Adipocyte (in vitro differentiated cells): Measurements from ENCODE around the gene ABCA3.

Experiments used
- DNase-seq: peaks from one replicate; pipeline ENCODE4 v3.0.0-alpha.2; 2015; ENCODE audit warnings: low read depth
- H3K27me3 ChIP-seq: replicated peaks from 2 replicates; pipeline ENCODE4 v1.7.0; 2013; ENCODE audit warnings: mild to moderate bottlenecking, low read length, moderate library complexity; ENCODE audit not compliant: control insufficient read depth, insufficient read depth
- H3K36me3 ChIP-seq: 2 replicates; pipeline ENCODE4 v1.7.0; 2013; ENCODE audit warnings: low read length, mild to moderate bottlenecking, moderate library complexity; ENCODE audit not compliant: control insufficient read depth, insufficient read depth, severe bottlenecking
- H3K4me1 ChIP-seq: 2 replicates; pipeline ENCODE4 v1.7.0; 2013; ENCODE audit warnings: mild to moderate bottlenecking, low read length, moderate library complexity; ENCODE audit not compliant: control insufficient read depth, insufficient read depth
- H3K4me3 ChIP-seq: 2 replicates; pipeline ENCODE4 v1.7.0; 2013; ENCODE audit warnings: mild to moderate bottlenecking, low read length, moderate library complexity
- H3K9ac ChIP-seq: 2 replicates; pipeline ENCODE4 v1.7.0; 2013; ENCODE audit warnings: mild to moderate bottlenecking, low read length, moderate library complexity
- H3K9me3 ChIP-seq: 2 replicates; pipeline ENCODE4 v1.7.0; 2013; ENCODE audit warnings: mild to moderate bottlenecking, low read length, moderate library complexity; ENCODE audit not compliant: control insufficient read depth

Gene ABCA3

GRCh38 chr16:2236337-2237101 lies 104.0 kb downstream of the ABCA3 start, which contains the start of gene DNASE1L2:
TSS of gene DNASE1L2 (plus strand) at chr16:2236444. CDS start at chr16:2236817, 373 bp downstream.
- H3K4me3 ChIP-seq: peak within 1 kb of the TSS; percentile 56
- H3K36me3 ChIP-seq: peaks cover 41% of the 10 kb centered on the region
- no peaks in the 10 kb centered on the region for H3K27me3 ChIP-seq
- H3K9me3 ChIP-seq: no peaks in the 10 kb centered on the region
- H3K9ac ChIP-seq: peak within 1 kb of the TSS; percentile 60
- peaks cover 19% of the 10 kb centered on the region for H3K4me1 ChIP-seq
- peak; percentile 35 for DNase-seq

- Histone ChIP-seq H3K4me3 (no peak overlapping the region), H3K9me3 (no peaks in the 10 kb centered on the region), H3K4me1 (peaks cover 19% of the 10 kb centered on the region), H3K9ac (no peak overlapping the region), H3K27me3 (no peaks in the 10 kb centered on the region), H3K36me3 (peaks cover 47% of the 10 kb centered on the region)
- DNase-seq: no peak
Measured at GRCh38 chr16:2235695-2236336, 104.7 kb downstream of the ABCA3 start.

- Histone ChIP-seq H3K9me3 (no peaks in the 10 kb centered on the region), H3K9ac (no peak overlapping the region), H3K4me3 (no peak overlapping the region), H3K36me3 (peaks cover 47% of the 10 kb centered on the region), H3K4me1 (peaks cover 19% of the 10 kb centered on the region), H3K27me3 (no peaks in the 10 kb centered on the region)
- no peak for DNase-seq
Measured at GRCh38 chr16:2235234-2235651, 105.3 kb downstream of the ABCA3 start.

GRCh38 chr16:2234813-2235170 lies 105.7 kb downstream of the ABCA3 start:
- no peaks in the 10 kb centered on the region for H3K27me3 ChIP-seq
- peaks cover 47% of the 10 kb centered on the region for H3K36me3 ChIP-seq
- no peak for DNase-seq
- no peaks in the 10 kb centered on the region for H3K9me3 ChIP-seq
- no peak overlapping the region for H3K9ac ChIP-seq
- H3K4me1 ChIP-seq: peaks cover 19% of the 10 kb centered on the region
- no peak overlapping the region for H3K4me3 ChIP-seq

- Histone ChIP-seq H3K27me3 (no peaks in the 10 kb centered on the region), H3K36me3 (peaks cover 51% of the 10 kb centered on the region), H3K9ac (no peak overlapping the region), H3K4me1 (peaks cover 15% of the 10 kb centered on the region), H3K9me3 (no peaks in the 10 kb centered on the region), H3K4me3 (no peak overlapping the region)
- no peak for DNase-seq
Measured at GRCh38 chr16:2233872-2234812, 106.4 kb downstream of the ABCA3 start.

GRCh38 chr16:2233046-2233775 lies 107.3 kb downstream of the ABCA3 start:
- Histone ChIP-seq H3K27me3 (no peaks in the 10 kb centered on the region), H3K9me3 (no peaks in the 10 kb centered on the region), H3K36me3 (peaks cover 61% of the 10 kb centered on the region), H3K4me3 (no peak overlapping the region), H3K4me1 (peaks cover 5% of the 10 kb centered on the region), H3K9ac (no peak overlapping the region)
- DNase-seq: no peak

GRCh38 chr16:2232094-2232990 lies 108.2 kb downstream of the ABCA3 start:
- no peak overlapping the region for H3K9ac ChIP-seq
- no peak for DNase-seq
- H3K4me1 ChIP-seq: peaks cover 4% of the 10 kb centered on the region
- peaks cover 61% of the 10 kb centered on the region for H3K36me3 ChIP-seq
- H3K27me3 ChIP-seq: no peaks in the 10 kb centered on the region
- no peak overlapping the region for H3K4me3 ChIP-seq
- no peaks in the 10 kb centered on the region for H3K9me3 ChIP-seq

- Histone ChIP-seq H3K36me3 (peaks cover 61% of the 10 kb centered on the region), H3K27me3 (no peaks in the 10 kb centered on the region), H3K4me3 (no peak overlapping the region), H3K4me1 (peaks cover 2% of the 10 kb centered on the region), H3K9ac (no peak overlapping the region), H3K9me3 (no peaks in the 10 kb centered on the region)
- no peak for DNase-seq
Measured at GRCh38 chr16:2231016-2231931, 109.3 kb downstream of the ABCA3 start.

GRCh38 chr16:2230376-2230775 lies 110.2 kb downstream of the ABCA3 start:
- Histone ChIP-seq H3K27me3 (no peaks in the 10 kb centered on the region), H3K9me3 (no peaks in the 10 kb centered on the region), H3K36me3 (peaks cover 60% of the 10 kb centered on the region), H3K9ac (no peak overlapping the region), H3K4me1 (peaks cover 5% of the 10 kb centered on the region), H3K4me3 (no peak overlapping the region)
- DNase-seq: no peak
